HG03066 (cell line): ENCODE measurements around the gene RHBDL2.
"Not testable (repeated sequence)": the region's sequence is repeated elsewhere in the genome, so short reads cannot be mapped to it uniquely, and the experiment has no call there.

Experiments
- ATAC-seq: cut with Tn5 transposase; IDR thresholded peaks from one replicate; pipeline ENCODE4 v1.9.1; 2021; ENCODE audit warnings: low read depth; ENCODE audit not compliant: unreplicated experiment

RHBDL2 gene

GRCh38 chr1:38938722-38939260, 2.8 kb downstream of the RHBDL2 start:
- no peak for ATAC-seq

- ATAC-seq = no peak
Observed at GRCh38 chr1:38932571-38932970, 9.1 kb downstream of the RHBDL2 start.

- ATAC-seq = no peak
Observed at GRCh38 chr1:38929476-38929875, 12.2 kb downstream of the RHBDL2 start.

- ATAC-seq = no peak
Observed at GRCh38 chr1:38929054-38929453, 12.6 kb downstream of the RHBDL2 start.

- no peak for ATAC-seq
Observed at GRCh38 chr1:38926091-38926490, 15.5 kb downstream of the RHBDL2 start.

- no peak for ATAC-seq
Observed at GRCh38 chr1:38925391-38925790, 16.2 kb downstream of the RHBDL2 start.

GRCh38 chr1:38923607-38924006, 18.0 kb downstream of the RHBDL2 start:
- no peak for ATAC-seq

GRCh38 chr1:38919130-38919529, 22.5 kb downstream of the RHBDL2 start:
- ATAC-seq = no peak

GRCh38 chr1:38918568-38918967, 23.1 kb downstream of the RHBDL2 start:
- ATAC-seq = no peak

- ATAC-seq = no peak
Observed at GRCh38 chr1:38917772-38918171, 23.9 kb downstream of the RHBDL2 start.

- no peak for ATAC-seq
Observed at GRCh38 chr1:38917337-38917736, 24.3 kb downstream of the RHBDL2 start.

GRCh38 chr1:38915352-38915948, 26.2 kb downstream of the RHBDL2 start:
- ATAC-seq = no peak

GRCh38 chr1:38914908-38915307, 26.7 kb downstream of the RHBDL2 start:
- not testable (repeated sequence) for ATAC-seq

- ATAC-seq = no peak
Observed at GRCh38 chr1:38908821-38909220, 32.8 kb downstream of the RHBDL2 start.

- no peak for ATAC-seq
Observed at GRCh38 chr1:38905985-38906384, 35.6 kb downstream of the RHBDL2 start.

- no peak for ATAC-seq
Observed at GRCh38 chr1:38899560-38899959, 42.1 kb downstream of the RHBDL2 start.

- no peak for ATAC-seq
Observed at GRCh38 chr1:38898653-38899230, 42.9 kb downstream of the RHBDL2 start.

- ATAC-seq = no peak
Observed at GRCh38 chr1:38896169-38896568, 45.5 kb downstream of the RHBDL2 start.

- ATAC-seq = no peak
Observed at GRCh38 chr1:38892976-38893375, 48.7 kb downstream of the RHBDL2 start.

- no peak for ATAC-seq
Observed at GRCh38 chr1:38891753-38892152, 49.9 kb downstream of the RHBDL2 start.

- no peak for ATAC-seq
Observed at GRCh38 chr1:38889589-38889988, 52.0 kb downstream of the RHBDL2 start.
